DND-41 (cell line): ENCODE measurements around the gene CDK19.

Source experiments
- CTCF ChIP-seq: IDR thresholded peaks from 2 replicates; pipeline ENCODE4 v1.5.1; 2012; ENCODE audit warnings: borderline replicate concordance, low read length, moderate library complexity, mild to moderate bottlenecking; ENCODE audit not compliant: poor library complexity, severe bottlenecking; ENCODE audit errors: extremely low read depth
- EZH2 ChIP-seq: IDR thresholded peaks from 3 replicates; pipeline ENCODE4 v1.6.1; 2012; ENCODE audit warnings: borderline replicate concordance, low read depth, mild to moderate bottlenecking, moderate library complexity, low read length, inconsistent platforms; ENCODE audit not compliant: severe bottlenecking

GRCh38 chr6:110849781-110850180 is 34.5 kb upstream of the CDK19 start:
- no peak for TF ChIP-seq CTCF
- TF ChIP-seq EZH2 = no peak
